Adrenal gland (tissue), 5 donors: ENCODE measurements around the gene SLC2A13.

ENCODE experiments used
- CTCF ChIP-seq, 6 experiments: fragments of 450-650 bp in 4 of 6; fragments of 200-600 bp in 2 of 6; sonication (generic) in 1 of 6; IDR thresholded peaks; 1 replicate in 5 of 6; 2 replicates in 1 of 6; pipeline versions ENCODE4 v1.5.1 to v1.8.0; 2016 to 2021; ENCODE audit warnings: antibody characterized with exemption in 6 of 6, mild to moderate bottlenecking in 2 of 6, moderate library complexity in 1 of 6
- POLR2A ChIP-seq, 2 donors: fragments of 450-650 bp; IDR thresholded peaks; one replicate each; pipeline ENCODE4 v1.6.1; 2017; ENCODE audit warnings: antibody characterized with exemption in 2 of 2, mild to moderate bottlenecking in 2 of 2, moderate library complexity in 1 of 2
- donor health status: DM: no; HTN: no; CAD: no.

DNA sequence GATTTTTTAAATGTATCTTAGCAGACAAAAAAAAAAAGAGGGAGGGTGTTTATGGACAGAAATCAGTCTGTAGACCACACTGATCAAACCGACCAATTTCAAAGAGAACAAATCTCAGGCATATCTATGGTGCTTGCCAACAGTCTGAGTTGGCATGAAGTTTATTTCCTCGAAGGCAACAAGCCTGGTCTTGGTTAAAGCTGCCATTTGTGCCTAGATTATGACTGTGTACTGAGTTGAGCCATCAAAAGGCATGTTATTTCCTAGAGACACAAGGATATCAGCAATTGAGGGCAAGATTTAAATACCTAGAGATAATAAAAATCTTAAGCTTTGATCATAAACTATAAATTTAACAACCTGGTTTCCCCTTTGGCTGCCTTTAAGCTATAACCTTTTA, 119.2 kb downstream of the SLC2A13 start:
- TF ChIP-seq CTCF (IDR thresholded peaks at IDR 0.05) (no peak), POLR2A (IDR thresholded peaks at IDR 0.05) (no peak)
